RKO (cell line): ENCODE data around the gene HBS1L.

Source experiments
- DNase-seq: peaks from one replicate; pipeline ENCODE4 v3.0.0-alpha.2; 2016; ENCODE audit warnings: low spot score

HBS1L gene

DNA sequence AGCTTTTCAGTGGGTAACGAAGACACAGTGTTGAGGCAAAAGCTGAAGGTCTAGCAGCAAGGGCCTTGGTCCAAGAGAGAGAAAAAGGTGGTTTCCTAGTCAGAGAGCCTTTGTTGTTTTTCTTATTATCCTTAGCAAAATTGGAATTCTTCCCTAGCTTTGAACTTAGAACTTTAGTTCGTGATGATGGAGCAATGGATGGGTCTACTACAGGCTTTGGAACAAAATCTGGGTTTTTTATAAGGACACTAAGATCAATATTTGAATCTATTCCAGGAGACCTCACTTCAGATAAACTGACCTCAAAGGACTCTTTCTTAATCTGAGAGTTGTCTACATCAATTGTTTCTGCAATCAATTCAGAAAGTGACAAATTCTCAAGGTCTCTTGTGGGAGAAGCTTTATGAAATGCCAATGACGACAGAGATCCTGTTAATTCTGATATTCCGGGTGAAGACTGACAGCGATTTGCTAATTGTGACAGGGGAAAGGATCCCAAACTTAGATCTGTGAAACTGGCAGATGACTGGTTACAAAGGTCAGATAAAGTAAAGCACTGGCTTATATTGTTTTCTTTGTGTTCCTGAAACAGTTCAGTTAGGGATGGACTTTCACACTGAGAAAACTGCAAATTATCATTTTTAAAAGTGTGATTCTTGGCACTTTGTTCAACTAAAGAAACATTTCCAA lies 17.7 kb downstream of the HBS1L start:
- DNase-seq = no peak

DNA sequence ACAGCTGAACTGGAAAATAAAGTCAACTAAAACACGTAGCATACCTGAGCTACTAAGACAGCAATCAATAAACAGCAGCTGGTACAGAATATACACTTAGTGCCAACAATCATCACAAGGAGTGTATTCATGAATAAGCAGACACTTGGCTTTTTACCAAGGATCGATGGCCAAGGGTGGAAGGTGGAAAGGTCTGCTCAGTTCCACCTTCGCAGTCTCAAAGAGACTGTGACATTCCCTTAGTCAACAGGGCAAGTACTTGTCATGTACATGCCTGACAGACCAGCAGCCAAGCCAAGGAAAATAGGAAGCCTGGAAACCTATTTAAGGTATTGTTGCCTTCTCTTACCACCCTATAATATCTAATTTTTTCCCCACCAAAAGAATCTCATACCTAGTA lies 21.4 kb downstream of the HBS1L start:
- no peak for DNase-seq

- DNase-seq = no peak
Observed at GRCh38 chr6:135030532-135031178, 24.0 kb downstream of the HBS1L start.

DNA sequence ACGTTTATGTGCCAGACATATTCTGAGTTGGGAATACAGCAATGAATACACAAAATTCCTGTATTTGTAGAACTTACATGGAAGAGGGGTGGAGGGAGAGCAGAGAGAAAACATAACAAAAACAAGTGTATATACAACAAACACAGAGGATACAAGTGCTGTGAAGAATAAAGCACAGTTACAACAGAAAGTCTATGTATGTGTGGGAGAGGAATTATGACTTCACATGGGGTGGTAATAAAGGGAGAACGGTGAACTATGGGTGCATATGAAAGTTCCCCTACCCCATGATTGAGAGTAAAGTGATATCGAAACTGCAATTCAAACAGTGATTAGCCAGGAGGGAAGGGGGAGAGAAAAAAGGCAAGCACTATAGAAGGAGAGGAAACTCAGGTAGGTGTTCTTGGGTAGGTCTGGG lies 24.6 kb downstream of the HBS1L start:
- DNase-seq = no peak

GRCh38 chr6:135025775-135026174 lies 28.8 kb downstream of the HBS1L start:
- no peak for DNase-seq

DNA sequence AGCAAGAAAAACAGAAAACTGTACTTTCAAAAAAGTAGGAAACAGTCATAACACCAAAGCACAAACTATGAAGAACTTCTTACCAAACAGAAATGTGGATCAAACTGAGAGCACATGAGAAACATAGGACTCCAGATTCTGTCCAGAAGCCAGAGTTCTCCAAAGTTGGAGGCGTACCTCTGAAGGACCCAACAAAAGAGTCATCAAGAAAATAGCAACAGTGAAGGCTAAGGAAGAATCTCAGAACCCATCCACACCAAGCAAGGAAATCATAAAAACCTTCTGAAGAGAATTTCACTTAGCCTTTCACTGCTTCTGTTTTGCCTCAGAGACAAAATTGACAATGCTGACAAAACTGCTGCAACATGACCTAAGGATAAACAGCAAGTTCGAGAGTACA lies 29.4 kb downstream of the HBS1L start:
- no peak for DNase-seq

DNA sequence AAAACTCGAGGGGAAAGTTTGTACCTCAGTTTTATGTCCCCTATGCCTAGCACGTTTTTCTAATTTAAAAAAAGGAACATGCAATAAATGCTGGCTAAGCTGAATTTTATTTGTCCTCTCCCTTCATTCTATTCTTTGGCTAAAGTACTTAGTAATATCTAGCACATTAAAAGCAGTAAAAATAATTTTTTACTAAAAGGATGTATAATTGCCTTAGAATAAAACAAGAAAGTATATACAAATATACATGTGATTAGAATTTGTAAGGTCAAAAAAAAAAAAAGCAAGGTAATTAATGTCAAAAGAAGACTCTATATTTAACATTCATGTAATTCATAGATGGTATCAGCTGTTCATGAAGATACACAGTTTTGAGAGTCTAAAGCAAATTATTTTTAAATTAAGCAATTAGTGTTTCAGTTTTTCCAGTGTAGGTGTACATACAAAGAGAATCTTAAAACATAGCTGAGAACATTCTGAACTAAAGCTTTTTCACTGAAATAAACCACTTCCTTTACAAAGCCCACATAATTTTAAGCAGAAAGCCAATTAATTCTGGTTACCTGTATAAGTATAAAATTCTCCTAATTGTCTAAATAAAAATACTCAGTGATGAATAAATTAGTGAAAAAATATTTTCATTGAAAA lies 32.4 kb downstream of the HBS1L start:
- DNase-seq = no peak

DNA sequence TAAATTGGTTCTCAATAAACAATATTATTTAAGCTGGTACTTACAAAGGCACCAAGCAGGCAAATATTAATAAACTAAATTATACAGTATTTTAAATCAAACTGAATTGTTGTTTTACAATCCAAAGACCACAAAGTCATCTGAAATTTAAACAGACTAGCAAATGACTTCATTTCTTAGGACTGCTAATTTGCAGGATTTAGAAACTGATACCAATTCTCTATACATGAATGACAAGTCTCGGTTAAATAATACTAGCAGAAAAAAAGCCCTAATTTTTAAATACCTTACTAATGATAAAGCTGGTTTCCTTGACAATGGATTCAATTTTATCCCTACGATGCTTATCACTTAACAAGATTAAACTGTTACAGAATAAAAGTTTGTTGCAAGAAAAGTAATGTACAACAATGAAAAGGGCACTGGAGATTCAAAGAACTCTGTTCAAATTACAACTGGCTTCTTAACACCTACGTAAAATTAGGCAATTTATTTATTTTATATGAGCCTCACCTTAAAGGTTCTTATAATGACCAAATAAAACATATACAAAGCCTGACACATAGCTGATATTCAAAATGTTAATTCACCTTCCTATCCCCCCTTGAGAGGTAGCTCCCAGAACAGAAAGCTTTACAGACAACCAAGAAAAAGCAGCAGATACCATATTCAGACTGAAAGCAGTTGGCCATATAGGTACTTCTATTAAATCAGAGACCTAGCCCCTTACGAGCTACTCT lies 33.1 kb downstream of the HBS1L start:
- no peak for DNase-seq

- no peak for DNase-seq
Observed at GRCh38 chr6:135018941-135019340, 35.7 kb downstream of the HBS1L start.

DNA sequence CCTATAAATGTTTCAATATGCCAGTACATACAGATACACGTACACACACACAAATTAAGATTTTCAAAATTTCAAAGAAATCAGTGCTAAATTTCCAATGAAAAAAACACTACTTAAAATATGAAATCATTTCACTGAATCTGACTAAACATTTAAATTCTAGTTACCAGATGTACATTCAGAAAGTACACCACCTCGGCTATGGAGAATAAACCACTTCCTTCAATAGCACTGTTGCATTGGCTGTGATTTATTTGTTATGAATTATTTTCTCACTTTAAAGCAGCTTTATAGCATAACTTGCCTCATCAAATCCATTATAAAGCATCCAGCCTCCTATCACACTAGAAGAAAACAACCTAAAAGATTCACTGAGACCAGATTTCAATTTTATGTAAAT lies 36.6 kb downstream of the HBS1L start:
- no peak for DNase-seq

GRCh38 chr6:135014353-135014832 lies 40.2 kb downstream of the HBS1L start:
- no peak for DNase-seq

DNA sequence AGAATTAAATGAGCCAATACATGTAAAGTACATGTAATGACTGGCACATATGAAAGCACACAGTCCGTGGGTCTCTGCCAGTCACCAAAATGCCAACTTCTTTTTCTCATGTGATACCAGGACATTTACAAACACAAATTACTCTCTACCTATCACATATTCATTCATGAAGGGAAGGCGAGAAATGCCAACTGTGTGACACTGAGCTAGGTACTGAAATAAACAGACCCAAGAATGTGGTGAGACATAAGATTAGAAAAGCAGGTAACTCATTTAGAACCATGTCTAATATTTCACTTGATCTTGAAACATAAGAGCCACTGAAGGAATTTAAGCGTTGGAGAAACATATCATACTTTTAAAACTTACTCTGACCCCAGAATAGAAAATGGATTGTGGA lies 41.4 kb downstream of the HBS1L start:
- DNase-seq = no peak

GRCh38 chr6:135012764-135013163 lies 41.9 kb downstream of the HBS1L start:
- DNase-seq = no peak

DNA sequence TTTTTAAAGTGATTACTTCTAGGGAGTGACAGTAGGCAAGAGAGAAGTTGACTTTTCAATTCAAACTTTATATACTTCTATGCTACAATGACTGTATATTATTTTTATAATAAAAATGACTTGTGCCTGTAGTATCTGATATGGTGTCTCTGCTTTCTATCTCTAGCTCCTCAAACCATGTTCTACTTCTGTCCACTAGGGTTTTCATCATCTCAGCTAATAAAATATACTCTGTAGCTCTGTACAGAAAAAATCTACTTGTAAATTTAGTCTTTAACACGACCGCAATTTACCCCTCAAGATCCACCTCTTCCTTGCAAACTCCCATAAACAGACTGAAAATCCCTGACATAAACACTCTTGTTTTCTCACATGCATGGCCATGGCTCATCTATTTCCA lies 42.3 kb downstream of the HBS1L start:
- no peak for DNase-seq

GRCh38 chr6:135008941-135009290 lies 45.7 kb downstream of the HBS1L start:
- no peak for DNase-seq

GRCh38 chr6:135008072-135008940 lies 46.3 kb downstream of the HBS1L start:
- DNase-seq = no peak

DNA sequence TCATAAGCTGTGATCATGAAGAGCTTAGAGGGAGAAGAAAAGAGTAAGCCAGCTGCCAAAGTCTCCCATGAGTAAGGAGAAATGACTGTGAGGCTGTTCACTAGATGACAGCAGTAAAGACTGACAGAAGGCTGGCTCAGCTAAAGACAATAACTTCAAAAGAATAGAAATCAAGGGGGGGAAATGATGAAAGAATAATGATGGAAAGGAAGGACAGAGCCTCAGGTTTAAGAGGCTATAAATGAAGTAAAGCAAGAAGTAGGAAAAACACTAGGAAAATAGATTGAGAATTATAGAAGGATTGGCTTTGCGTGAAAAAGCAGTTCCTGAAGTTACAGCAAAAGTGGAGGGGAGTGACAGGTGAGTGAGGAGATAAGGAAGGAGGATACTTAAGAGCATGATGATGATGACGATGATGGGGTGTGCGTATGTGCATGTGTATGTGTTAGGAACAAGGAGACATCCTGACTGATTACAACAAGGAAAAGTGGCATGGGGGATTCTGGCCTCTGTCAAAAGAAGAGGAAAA lies 48.2 kb downstream of the HBS1L start:
- peak; percentile 19 for DNase-seq

GRCh38 chr6:135004399-135004798 lies 50.2 kb downstream of the HBS1L start:
- no peak for DNase-seq

DNA sequence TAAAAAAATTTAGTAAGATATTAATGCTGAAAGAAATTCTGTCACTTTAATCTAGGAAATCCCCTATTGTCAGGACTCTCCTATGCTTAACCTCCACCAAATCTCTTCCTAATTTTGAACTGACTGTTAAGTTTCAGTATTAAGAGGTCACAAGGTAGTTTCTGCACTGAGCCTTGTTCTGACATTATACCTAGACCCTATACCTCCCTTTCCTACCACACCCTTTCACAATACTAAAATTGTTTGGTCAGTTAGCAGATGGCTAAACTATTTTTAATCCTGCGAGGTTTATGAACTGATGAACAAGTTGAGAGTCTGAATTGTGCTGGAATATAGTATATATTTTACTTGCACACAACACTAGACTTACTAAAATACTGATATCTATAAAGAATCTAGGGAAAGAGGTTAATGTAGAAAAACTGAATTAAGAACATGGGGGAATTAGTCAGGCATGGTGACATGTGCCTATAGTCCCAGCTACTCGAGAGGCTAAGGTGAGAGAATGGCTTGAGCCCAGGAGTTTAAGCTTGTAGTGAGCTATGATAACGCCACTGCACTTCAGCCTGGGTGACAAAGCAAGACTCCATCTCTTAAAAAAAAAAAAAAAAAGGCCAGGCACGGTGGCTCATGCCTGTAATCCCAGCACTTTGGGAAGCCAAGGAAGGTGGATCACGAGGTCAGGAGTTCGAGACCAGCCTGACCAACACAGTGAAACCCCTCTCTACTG lies 51.5 kb downstream of the HBS1L start:
- DNase-seq = no peak

GRCh38 chr6:135002229-135002844 lies 52.3 kb downstream of the HBS1L start:
- peak; percentile 43 for DNase-seq
